NCI-H128 (cell line): ENCODE measurements around the gene COL4A6.
"Not testable (repeated sequence)": the region's sequence is repeated elsewhere in the genome, so short reads cannot be mapped to it uniquely, and the experiment has no call there.

Experiments
- DNase-seq: peaks from one replicate; lab custom pipeline; 2025; ENCODE audit not compliant: unreplicated experiment; lab: John Stamatoyannopoulos, UW

Gene COL4A6

GRCh38 chrX:108438110-108438623 lies at the start of gene COL4A6:
Gene COL4A6 (minus strand): TSS chrX:108438422. CDS start chrX:108438196, 226 bp downstream.
- no peak for DNase-seq

GRCh38 chrX:108485960-108486359 lies 47.7 kb upstream of the COL4A6 start:
- DNase-seq, result no peak

GRCh38 chrX:108484251-108484650 lies 46.0 kb upstream of the COL4A6 start:
- no peak for DNase-seq

DNA sequence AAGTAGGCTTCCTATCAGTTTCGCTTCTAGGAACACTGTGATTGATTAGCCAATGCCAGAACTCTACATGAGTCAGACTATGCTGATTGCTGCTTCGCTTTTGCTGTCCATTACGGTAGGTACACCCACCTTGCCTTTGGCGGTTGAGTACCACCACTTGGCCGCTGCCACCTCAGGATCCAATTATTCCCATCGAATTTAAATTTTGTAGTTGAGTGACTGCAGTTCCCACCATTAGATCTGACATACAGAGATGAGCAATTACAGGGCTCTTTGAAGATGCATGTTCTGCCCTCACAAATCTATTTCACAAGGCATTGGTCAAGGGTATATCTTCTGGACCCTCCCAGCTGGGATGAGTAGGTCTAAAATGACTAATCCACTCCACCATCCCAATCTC lies 43.3 kb upstream of the COL4A6 start:
- DNase-seq, result not testable (repeated sequence)

DNA sequence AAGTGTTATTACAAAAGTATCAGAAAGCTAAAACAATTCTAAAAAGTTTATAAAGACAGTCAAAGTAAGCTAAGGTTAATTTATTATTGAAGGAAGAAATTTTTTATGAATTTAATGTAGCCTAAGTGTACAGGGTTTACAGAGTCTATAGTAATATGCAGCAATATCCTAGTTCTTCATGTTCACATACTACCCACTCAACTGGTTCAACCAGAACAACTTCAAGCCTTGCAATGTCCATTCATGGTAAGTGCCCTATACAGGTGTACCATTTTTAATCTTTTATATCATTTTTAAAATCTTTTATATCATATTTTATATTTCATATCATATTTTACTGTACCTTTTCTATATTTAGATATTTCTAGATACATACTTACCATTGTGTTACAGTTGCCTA lies 35.8 kb upstream of the COL4A6 start:
- DNase-seq, result no peak

- DNase-seq, result no peak
These were observed 30.3 kb upstream of the COL4A6 start for GRCh38 chrX:108468486-108468885.

- DNase-seq, result no peak
These were observed 26.4 kb upstream of the COL4A6 start for GRCh38 chrX:108464604-108465003.

GRCh38 chrX:108456971-108457477 lies 18.8 kb upstream of the COL4A6 start:
- DNase-seq, result no peak

- no peak for DNase-seq
These were observed 15.6 kb upstream of the COL4A6 start for GRCh38 chrX:108453841-108454240.

DNA sequence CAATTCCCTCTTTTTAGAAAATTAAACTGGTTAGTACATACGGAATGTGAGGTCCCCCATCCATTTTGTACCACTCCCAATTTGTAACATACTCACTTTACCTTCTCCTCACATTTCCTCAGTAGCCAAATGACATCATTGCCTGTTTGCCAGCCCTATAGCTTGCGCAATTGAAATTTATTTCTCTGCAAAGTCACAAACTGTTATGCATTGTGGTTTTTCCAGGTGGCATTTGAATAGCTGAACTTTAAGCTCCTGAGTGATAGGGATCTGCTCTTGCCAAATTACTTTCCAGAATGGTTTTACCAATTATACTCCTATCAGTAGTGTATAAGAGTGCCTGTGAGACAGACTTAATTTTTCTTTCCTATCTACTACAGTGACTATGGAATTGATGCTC lies 9.1 kb upstream of the COL4A6 start:
- DNase-seq, result no peak

DNA sequence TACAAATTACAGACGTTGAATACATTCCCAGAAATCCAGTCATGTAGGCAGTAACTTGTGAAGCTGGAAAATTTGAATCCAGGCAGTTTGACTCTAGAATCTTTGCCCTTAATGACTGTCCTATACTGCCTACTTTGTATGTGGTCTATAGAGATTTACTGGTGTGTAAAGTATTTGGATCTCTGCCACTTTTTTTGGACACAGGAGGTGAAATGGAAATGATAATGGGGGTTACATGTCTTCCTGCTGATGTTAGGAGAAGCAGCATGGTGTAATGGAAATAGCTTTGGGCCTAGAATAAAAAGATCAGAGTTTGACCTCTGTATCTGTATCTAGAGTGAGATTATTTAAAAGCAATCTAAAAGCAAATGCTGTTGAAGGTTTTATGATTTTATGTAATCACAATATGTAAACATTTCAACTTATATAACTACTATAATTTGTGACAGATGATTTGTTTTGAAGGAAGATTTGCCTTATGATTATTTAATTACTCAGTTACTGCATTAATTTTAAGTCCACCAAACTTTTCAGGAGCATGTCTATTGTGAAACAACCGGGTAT lies 4.8 kb upstream of the COL4A6 start:
- no peak for DNase-seq

DNA sequence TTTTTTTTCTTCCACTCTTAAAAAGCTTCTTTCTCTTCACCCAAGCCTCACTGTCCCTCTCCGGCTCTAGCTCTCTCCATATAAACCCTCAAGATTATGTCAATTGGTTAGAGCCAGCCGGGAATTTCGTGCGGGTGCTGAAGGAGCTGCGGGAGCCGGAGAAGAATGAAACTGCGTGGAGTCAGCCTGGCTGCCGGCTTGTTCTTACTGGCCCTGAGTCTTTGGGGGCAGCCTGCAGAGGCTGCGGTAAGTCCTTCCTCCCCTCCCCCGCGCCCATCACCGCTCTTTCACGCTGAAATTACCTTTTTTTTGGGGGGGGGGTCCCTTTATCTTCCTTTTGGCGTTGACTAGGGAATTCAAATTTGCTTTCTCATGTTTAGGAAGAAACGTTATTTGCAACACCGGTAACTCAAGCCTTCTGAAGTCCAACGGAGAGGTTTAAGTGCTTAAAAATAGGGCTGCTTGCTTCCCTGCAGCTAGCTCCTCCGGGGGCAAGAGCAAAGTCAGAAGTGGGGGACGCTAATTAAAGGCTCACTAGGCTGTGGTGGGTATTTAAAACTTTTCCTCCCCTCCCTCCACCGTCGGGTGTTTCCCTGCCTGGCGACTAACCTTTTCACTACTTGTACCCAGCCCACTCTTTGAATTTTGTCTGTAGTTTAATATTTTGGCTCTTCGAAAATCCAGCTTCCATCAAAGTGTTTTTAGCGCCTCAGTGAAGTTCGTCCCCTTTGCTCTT lies 1.9 kb upstream of the COL4A6 start:
- DNase-seq, result no peak

GRCh38 chrX:108439426-108439942 lies 1.3 kb upstream of the COL4A6 start, which contains the start of gene COL4A5:
Gene COL4A5 (plus strand): TSS chrX:108439838. CDS start chrX:108440126, 288 bp downstream.
- DNase-seq, result no peak

DNA sequence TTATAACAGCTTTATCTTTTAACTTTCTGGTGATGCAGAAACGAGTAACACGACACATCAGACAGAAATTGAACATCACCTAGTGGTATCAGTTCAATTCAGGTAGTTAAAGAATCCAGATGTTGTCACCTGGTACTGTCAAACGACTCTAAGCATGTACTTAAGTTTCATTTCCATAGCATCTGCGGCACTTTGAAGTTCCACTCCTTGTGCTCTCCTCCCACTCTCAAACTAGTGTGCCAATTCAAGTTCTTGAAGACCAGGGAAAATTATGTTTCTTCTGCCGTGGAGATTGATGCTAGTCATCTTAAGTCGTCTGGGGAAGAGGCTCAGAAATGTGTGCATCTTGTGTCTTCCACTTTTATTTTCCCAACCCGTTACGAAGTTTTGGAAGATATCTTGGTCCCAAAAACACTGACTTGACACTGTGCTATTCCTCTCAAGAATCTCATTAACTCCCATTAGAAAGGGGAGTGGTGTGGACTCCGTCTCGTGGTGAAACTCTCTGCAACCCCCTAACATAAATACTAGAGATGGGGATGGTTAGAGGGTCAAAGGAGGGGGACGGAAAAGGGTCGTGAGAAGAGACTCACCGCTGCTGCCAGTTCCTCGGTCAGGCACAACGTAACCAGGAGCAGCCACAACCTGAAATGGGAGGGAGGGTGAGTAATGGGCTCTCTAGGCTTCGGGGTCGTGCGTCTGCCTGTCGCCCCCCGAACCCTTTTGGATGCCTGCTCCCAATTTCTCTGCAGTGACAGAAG lies 693 bp downstream of the COL4A6 start:
- no peak for DNase-seq

DNA sequence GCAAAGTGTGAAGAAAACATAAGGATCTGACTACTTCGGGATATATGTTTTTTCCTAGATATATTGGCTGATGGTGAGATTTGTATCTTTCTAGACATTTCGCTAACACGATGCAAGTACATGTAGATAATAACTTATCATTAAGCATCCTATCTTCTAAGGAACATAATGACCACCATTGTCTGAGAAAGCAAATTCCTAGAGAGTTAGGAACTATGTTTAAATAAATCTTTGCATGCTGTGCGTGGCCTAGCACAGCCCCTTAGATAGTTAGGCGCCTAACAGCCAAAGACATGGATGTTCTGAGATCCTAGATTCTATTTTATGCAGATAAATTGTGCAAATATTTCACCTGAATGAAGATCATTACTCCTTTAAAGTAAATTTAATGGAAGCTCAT lies 3.0 kb downstream of the COL4A6 start:
- no peak for DNase-seq

DNA sequence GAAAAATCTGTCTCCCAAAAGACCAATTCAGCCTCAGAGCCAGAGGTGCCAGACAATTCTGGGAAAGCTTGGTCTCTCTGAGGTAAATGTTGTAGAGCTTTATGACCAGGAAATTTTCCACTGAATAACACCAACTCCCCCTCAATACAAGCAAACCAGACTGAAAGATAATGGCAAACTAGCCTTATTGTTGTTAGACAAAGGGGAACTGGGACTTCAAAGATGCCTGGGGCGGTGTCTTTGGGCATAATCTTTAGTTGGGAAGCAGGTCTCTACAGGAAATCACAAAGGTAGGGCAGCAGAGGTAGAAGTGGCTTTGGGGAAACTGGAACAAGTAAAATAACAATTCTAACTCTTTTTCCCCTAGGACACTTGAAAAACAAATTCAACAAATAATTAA lies 12.0 kb downstream of the COL4A6 start:
- no peak for DNase-seq

GRCh38 chrX:108420481-108420880 lies 17.7 kb downstream of the COL4A6 start:
- DNase-seq, result no peak

DNA sequence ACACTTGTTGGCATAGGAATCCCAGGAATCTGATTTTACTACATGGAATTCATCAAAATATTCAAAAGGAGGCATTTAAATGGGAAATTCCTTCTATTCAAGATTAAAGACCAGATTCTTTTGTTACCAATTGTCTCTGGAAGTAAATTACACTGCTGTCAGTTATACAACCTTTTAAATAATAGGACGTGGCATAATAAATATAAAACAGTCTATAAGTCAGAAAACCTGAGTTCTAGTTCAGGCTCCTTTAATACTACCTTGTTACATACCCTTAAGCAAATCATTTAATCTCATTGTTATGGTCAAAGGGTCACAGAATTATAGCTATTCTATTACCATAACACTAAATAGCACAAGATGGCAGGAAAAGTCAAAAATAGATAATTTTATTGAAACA lies 18.8 kb downstream of the COL4A6 start:
- no peak for DNase-seq

DNA sequence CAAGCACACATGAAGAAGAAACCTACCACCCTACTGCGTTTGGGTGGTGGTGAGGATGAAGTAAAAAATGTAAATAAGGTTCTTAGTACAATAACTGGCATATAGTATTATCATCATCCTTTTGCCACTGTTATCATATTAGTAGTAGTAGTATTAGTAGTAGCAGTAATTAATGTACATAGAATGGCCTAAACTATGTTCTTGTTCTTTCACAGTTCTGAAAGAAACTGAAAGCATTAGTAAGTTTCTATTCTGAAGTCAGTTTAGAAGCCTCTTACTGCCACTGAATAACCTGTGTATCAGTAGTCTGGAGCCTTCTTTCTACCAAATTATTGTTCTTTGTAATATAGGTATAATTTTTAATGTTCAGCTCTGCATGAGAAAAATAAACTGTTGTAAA lies 21.0 kb downstream of the COL4A6 start:
- DNase-seq, result no peak

DNA sequence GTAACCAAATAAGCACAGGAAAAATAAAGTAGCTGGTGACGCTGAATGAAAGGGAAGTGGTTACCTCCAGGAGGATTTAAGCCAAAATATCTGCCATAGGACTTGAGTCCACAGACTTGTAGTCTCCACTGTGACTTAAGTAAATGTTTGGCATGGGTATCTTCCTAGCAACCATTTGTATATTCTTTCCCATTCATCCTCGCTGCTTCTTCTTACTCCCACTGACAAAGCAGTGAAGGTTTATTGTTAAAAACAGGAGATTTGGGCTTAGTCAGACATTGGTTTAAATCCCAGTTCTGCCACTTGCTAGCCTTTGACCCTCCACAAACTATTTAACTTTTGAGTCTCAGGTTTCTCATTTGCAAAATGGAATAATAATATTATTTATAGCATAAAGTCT lies 22.3 kb downstream of the COL4A6 start:
- no peak for DNase-seq

- no peak for DNase-seq
These were observed 23.1 kb downstream of the COL4A6 start for GRCh38 chrX:108415146-108415545.
